K562 (cell line): ENCODE measurements around the gene DUSP28. TPM values are rescaled to one million over a fixed set of nuclear protein-coding genes. Genes with fewer than 3 reads are reported as not detected.
A peak's percentile ranks its signal among the peaks of the same experiment; 100 is the strongest.

Experiments
- ATAC-seq: fragments of 200-7000 bp; cut with Tn5 transposase; 3 replicates; pipeline ENCODE4 v1.9.1; 2020; ENCODE audit warnings: moderate library complexity
- BruUV-seq: library from RNA; stranded (reverse); fragments of 400-500 nt; replicated peaks from 2 replicates; lab custom pipeline; 2021; lab: Mats Ljungman, UMichigan
- CTCF ChIA-PET: fragments of 300-600 bp; formaldehyde crosslinking; extraction: SDS; loops from one replicate; lab custom pipeline; 2021; ENCODE audit warnings: low intra/inter-chr PET ratio; lab: Yijun Ruan, JAX
- POLR2A ChIA-PET: fragments of 300-600, 350-650 bp; sonication (Branson Sonifier 250); formaldehyde crosslinking; extraction: SDS; loops from one replicate; lab custom pipeline; 2021; ENCODE audit warnings: antibody characterized with exemption, inconsistent platforms; lab: Yijun Ruan, JAX
- DNase-seq, 4 experiments: peaks; one replicate each; pipeline versions ENCODE4 v3.0.0 to v3.0.0-alpha.2; 2011 to 2018; ENCODE audit warnings: low spot score in 3 of 4, mixed read lengths in 3 of 4; ENCODE audit errors: extremely low read depth in 1 of 4
- FAIRE-seq: peaks from 2 replicates; lab custom pipeline; 2011; peaks lifted over from hg19 to GRCh38; lab: Jason Lieb, UNC
- H2AFZ ChIP-seq: 2 replicates; pipeline ENCODE4 v1.6.0; 2011; ENCODE audit warnings: low read depth, low read length, control low read depth, inconsistent platforms
- H3K27ac ChIP-seq: fragments of 200-600 bp; 3 replicates; pipeline ENCODE4 v1.8.0; 2011; ENCODE audit warnings: low read depth, mild to moderate bottlenecking, control low read depth, inconsistent platforms, low read length, moderate library complexity, mixed read lengths; ENCODE audit errors: extremely low read depth
- H3K27me3 ChIP-seq, 2 experiments: fragments of 300-600 bp in 1 of 2; 2 replicates in 1 of 2; 3 replicates in 1 of 2; pipeline versions ENCODE4 v1.6.0 to v1.8.0; 2011; ENCODE audit warnings: inconsistent platforms in 2 of 2, low read length in 2 of 2, mild to moderate bottlenecking in 1 of 2, mixed read lengths in 1 of 2, moderate library complexity in 1 of 2; ENCODE audit not compliant: control insufficient read depth in 2 of 2, insufficient read depth in 2 of 2
- H3K36me3 ChIP-seq: fragments of 300-600 bp; 3 replicates; pipeline ENCODE4 v1.8.0; 2011; ENCODE audit warnings: mild to moderate bottlenecking, low read length, inconsistent platforms; ENCODE audit not compliant: control insufficient read depth, insufficient read depth
- H3K4me1 ChIP-seq, 2 experiments: fragments of 200-600 bp in 1 of 2; replicated peaks in 1 of 2; 2 replicates in 1 of 2; 3 replicates in 1 of 2; pipeline versions ENCODE4 v1.5.1 to v1.8.0; 2011; ENCODE audit warnings: inconsistent platforms in 2 of 2, low read length in 2 of 2, mild to moderate bottlenecking in 1 of 2, mixed read lengths in 1 of 2, moderate library complexity in 1 of 2; ENCODE audit not compliant: control insufficient read depth in 2 of 2, insufficient read depth in 2 of 2
- H3K4me2 ChIP-seq: 2 replicates; pipeline ENCODE4 v1.6.1; 2011; ENCODE audit warnings: low read length, control low read depth, inconsistent platforms, mixed read lengths; ENCODE audit not compliant: insufficient read depth
- H3K4me3 ChIP-seq: fragments of 200-600 bp; sonication (generic), shearing (Covaris generic); 2 replicates; pipeline ENCODE4 v1.5.1; 2016; ENCODE audit warnings: control low read depth, inconsistent platforms
- H3K79me2 ChIP-seq: fragments of 200-600 bp; 3 replicates; pipeline ENCODE4 v1.8.0; 2011; ENCODE audit warnings: low read length, inconsistent platforms; ENCODE audit not compliant: control insufficient read depth, insufficient read depth
- H3K9ac ChIP-seq, 2 experiments: 2 replicates each; pipeline versions ENCODE4 v1.6.0 to v1.6.1; 2011; ENCODE audit warnings: low read depth in 2 of 2, low read length in 2 of 2, control low read depth in 1 of 2, inconsistent platforms in 1 of 2, mild to moderate bottlenecking in 1 of 2, mixed read lengths in 1 of 2; ENCODE audit not compliant: insufficient read depth in 1 of 2
- H3K9me1 ChIP-seq: one replicate; pipeline ENCODE4 v1.6.0; 2011; ENCODE audit warnings: inconsistent platforms, mild to moderate bottlenecking, low read length, moderate library complexity; ENCODE audit not compliant: control insufficient read depth, insufficient read depth
- H3K9me3 ChIP-seq: replicated peaks from 2 replicates; pipeline ENCODE4 v1.5.1; 2011; ENCODE audit warnings: low read depth, low read length, inconsistent platforms; ENCODE audit not compliant: control insufficient read depth, insufficient read depth
- H4K20me1 ChIP-seq: replicated peaks from 2 replicates; pipeline ENCODE4 v1.6.1; 2011; ENCODE audit warnings: low read length, inconsistent platforms, mixed read lengths; ENCODE audit not compliant: control insufficient read depth, insufficient read depth
- BDP1 ChIP-seq: IDR thresholded peaks from 3 replicates; pipeline ENCODE4 v1.6.1; 2011; ENCODE audit not compliant: insufficient read length, insufficient read depth
- COPS2 ChIP-seq: fragments of 450-650 bp; conservative IDR thresholded peaks from 2 replicates; pipeline ENCODE4 v1.6.1; 2016; ENCODE audit warnings: mild to moderate bottlenecking, moderate library complexity
- DMBX1 ChIP-seq: fragments of 250-450 bp; sonication (Bioruptor Pico); IDR thresholded peaks from 2 replicates; pipeline ENCODE4 v1.8.0; 2022; ENCODE audit warnings: inconsistent platforms, mild to moderate bottlenecking, moderate library complexity, borderline replicate concordance
- KDM2B ChIP-seq: fragments of 250-450 bp; sonication (Bioruptor Pico); IDR thresholded peaks from 2 replicates; pipeline ENCODE4 v1.8.0; 2021; ENCODE audit warnings: mild to moderate bottlenecking, moderate library complexity
- KLF13 ChIP-seq: fragments of 450-650 bp; IDR thresholded peaks from 2 replicates; pipeline ENCODE4 v1.6.1; 2016; ENCODE audit warnings: missing genetic modification characterization, low read depth, mild to moderate bottlenecking, missing compliant biosample characterization, moderate library complexity, borderline replicate concordance
- WGBS: fragments of 100-300 bp; shearing (Covaris generic); methylation state at CpG from one replicate; pipeline ENCODE4 v1.1.6; 2016; ENCODE audit warnings: low coverage, mixed read lengths; ENCODE audit not compliant: insufficient coverage; ENCODE audit errors: missing lambda C conversion rate; 5-methylcytosine and 5-hydroxymethylcytosine counted together
- in situ Hi-C: fragments of 300-500 bp; cut with MboI; formaldehyde crosslinking; loops from 4 replicates; pipeline ENCODE4 v1.15.0; 2018; ENCODE audit warnings: inconsistent platforms, mixed read lengths
- intact Hi-C: fragments of 100-400 bp; cut with micrococcal nuclease; formaldehyde crosslinking; loops from 2 replicates; pipeline ENCODE4 v1.14.2; 2022
- polyA plus RNA-seq, 8 experiments: library from polyadenylated mRNA; depleted of rRNA in 4 of 8; stranded (reverse) in 5 of 8; unstranded in 3 of 8; fragments of >200 nt; fragmentation: Nextera tagmentation in 2 of 8; fragmentation: Illumina TruSeq in 1 of 8; extraction: Ambion mirVana in 2 of 8; extraction: Trizol in 1 of 8; gene quantifications; 2 replicates each; pipeline versions ENCODE4 v1.2.1 to v1.2.3, GENCODE V29; 2011 to 2014; ENCODE audit warnings: inconsistent platforms in 1 of 8, missing spikeins in 1 of 8
- total RNA-seq, 7 experiments: library from RNA; depleted of rRNA in 6 of 7; stranded (reverse); fragments of >200 nt in 6 of 7; fragmentation: Illumina TruSeq in 2 of 7; extraction: Trizol in 2 of 7; gene quantifications; 2 replicates each; pipeline versions ENCODE4 v1.2.1 to v1.2.3, GENCODE V29; 2011 to 2021; ENCODE audit warnings: low replicate concordance in 1 of 7
- TF ChIP-seq, protein P1 (sequence below): fragments of 450-650 bp; IDR thresholded peaks from one replicate; pipeline ENCODE4 v1.6.1; 2018; ENCODE audit warnings: mild to moderate bottlenecking, moderate library complexity; ENCODE audit not compliant: partially characterized antibody
- TF ChIP-seq, protein P2 (sequence below): sonication (generic); formaldehyde crosslinking; IDR thresholded peaks from 2 replicates; pipeline ENCODE4 v1.5.0; 2020; ENCODE audit warnings: missing genetic modification reagents
- TF ChIP-seq, protein P3 (sequence below): sonication (generic); formaldehyde crosslinking; IDR thresholded peaks from 2 replicates; pipeline ENCODE4 v1.8.1; 2023; ENCODE audit warnings: mild to moderate bottlenecking, missing genetic modification reagents
- TF ChIP-seq, protein P4 (sequence below): fragments of 250-450 bp; sonication (Bioruptor Pico); IDR thresholded peaks from 2 replicates; pipeline ENCODE4 v1.8.0; 2021; ENCODE audit warnings: moderate library complexity, mild to moderate bottlenecking, inconsistent platforms
- TF ChIP-seq, protein P5 (sequence below): fragments of 250-450 bp; sonication (Bioruptor Pico); IDR thresholded peaks from 2 replicates; pipeline ENCODE4 v1.4.0; 2020; ENCODE audit warnings: mild to moderate bottlenecking

Gene DUSP28
- total and polyA plus RNA-seq, 9 of the 15 experiments (the other 6 are each of a cell fraction or from before 2014, with no cell fraction given): 2.8 to 8.1 (median 4.2) TPM

DNA sequence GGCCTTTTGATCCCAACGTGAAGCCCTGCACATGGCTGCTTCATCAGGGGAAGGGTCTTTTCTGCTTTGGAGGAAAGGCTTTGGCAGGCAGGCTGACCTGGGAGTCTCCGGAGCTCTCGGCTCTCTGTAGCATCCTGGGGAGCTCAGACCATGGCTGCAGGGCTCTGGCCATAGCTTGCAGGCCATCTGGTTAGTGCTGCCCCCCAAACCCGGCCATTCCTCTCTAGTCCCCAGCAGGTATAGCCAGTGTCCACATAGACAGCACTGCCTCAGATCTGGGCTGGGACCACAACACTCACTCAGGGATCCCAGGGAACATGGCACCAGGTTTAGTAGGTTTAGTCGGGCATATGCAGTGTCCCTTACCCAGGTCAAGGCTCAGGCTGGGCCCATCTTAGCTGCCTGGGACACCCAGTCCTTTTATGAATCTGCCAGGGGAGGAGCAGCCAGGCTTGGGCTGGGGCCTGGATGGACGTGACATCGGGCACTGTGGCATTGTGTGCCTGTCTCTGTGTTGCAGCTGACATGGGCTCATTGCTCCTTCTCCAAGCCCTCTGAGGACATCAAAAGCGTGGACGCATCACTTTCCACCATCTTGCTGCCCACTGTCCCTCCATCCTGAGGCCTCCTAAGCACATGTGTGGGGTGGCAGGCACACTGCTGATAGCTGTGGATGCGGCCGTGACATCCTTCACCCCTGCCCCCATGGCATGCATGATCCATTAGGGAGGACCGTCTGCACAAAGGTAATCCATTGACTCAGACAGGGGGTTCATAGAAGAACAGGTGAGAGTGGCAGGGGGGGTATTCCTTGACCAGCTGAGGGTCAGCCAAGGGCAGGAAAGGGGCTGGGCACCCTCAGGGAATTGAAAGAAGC lies 45.9 kb downstream of the DUSP28 start:
- no peaks in the 10 kb centered on the region for H3K9me3 ChIP-seq
- intact Hi-C loops (no loop called here), in situ Hi-C loops (no loop called here)
- H3K27me3 ChIP-seq: no peaks in the 10 kb centered on the region
- H3K36me3 ChIP-seq: no peaks in the 10 kb centered on the region
- DNase-seq: no peak
- no peaks in the 10 kb centered on the region for H4K20me1 ChIP-seq
- no peak overlapping the region for H3K4me2 ChIP-seq
- H3K9me1 ChIP-seq: no peaks in the 10 kb centered on the region
- peaks cover 4 to 29% of the 10 kb centered on the region in 2 experiments; a peak in 3 of 5 replicates for H3K4me1 ChIP-seq
- ChIA-PET CTCF (no interaction called here), POLR2A (no interaction called here)
- no peak overlapping the region for H3K4me3 ChIP-seq
- no peak for ATAC-seq
- H2AFZ ChIP-seq: no peak overlapping the region
- H3K9ac ChIP-seq: peak overlapping the region in 1 of 2 experiments; percentile 17; a peak in 1 of 4 replicates
- no TSS peak for BruUV-seq
- no peak for FAIRE-seq
- H3K79me2 ChIP-seq: no peaks in the 10 kb centered on the region
- no peak overlapping the region for H3K27ac ChIP-seq
- 60% methylated on average over 10 of the region's 12 CpGs for WGBS
- TF ChIP-seq, protein P1, sequence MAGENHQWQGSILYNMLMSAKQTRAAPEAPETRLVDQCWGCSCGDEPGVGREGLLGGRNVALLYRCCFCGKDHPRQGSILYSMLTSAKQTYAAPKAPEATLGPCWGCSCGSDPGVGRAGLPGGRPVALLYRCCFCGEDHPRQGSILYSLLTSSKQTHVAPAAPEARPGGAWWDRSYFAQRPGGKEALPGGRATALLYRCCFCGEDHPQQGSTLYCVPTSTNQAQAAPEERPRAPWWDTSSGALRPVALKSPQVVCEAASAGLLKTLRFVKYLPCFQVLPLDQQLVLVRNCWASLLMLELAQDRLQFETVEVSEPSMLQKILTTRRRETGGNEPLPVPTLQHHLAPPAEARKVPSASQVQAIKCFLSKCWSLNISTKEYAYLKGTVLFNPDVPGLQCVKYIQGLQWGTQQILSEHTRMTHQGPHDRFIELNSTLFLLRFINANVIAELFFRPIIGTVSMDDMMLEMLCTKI: no peak
- no peak for TF ChIP-seq BDP1
- TF ChIP-seq DMBX1 (CRISPR knock-in tag): no peak
- TF ChIP-seq, protein P2, sequence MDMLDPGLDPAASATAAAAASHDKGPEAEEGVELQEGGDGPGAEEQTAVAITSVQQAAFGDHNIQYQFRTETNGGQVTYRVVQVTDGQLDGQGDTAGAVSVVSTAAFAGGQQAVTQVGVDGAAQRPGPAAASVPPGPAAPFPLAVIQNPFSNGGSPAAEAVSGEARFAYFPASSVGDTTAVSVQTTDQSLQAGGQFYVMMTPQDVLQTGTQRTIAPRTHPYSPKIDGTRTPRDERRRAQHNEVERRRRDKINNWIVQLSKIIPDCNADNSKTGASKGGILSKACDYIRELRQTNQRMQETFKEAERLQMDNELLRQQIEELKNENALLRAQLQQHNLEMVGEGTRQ (CRISPR knock-in tag): no peak
- no peak for TF ChIP-seq KDM2B (CRISPR knock-in tag)
- TF ChIP-seq, protein P3, sequence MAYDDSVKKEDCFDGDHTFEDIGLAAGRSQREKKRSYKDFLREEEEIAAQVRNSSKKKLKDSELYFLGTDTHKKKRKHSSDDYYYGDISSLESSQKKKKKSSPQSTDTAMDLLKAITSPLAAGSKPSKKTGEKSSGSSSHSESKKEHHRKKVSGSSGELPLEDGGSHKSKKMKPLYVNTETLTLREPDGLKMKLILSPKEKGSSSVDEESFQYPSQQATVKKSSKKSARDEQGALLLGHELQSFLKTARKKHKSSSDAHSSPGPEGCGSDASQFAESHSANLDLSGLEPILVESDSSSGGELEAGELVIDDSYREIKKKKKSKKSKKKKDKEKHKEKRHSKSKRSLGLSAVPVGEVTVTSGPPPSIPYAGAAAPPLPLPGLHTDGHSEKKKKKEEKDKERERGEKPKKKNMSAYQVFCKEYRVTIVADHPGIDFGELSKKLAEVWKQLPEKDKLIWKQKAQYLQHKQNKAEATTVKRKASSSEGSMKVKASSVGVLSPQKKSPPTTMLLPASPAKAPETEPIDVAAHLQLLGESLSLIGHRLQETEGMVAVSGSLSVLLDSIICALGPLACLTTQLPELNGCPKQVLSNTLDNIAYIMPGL (CRISPR knock-in tag): no peak
- TF ChIP-seq, protein P4, sequence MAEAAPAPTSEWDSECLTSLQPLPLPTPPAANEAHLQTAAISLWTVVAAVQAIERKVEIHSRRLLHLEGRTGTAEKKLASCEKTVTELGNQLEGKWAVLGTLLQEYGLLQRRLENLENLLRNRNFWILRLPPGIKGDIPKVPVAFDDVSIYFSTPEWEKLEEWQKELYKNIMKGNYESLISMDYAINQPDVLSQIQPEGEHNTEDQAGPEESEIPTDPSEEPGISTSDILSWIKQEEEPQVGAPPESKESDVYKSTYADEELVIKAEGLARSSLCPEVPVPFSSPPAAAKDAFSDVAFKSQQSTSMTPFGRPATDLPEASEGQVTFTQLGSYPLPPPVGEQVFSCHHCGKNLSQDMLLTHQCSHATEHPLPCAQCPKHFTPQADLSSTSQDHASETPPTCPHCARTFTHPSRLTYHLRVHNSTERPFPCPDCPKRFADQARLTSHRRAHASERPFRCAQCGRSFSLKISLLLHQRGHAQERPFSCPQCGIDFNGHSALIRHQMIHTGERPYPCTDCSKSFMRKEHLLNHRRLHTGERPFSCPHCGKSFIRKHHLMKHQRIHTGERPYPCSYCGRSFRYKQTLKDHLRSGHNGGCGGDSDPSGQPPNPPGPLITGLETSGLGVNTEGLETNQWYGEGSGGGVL: no peak
- TF ChIP-seq, protein P5, sequence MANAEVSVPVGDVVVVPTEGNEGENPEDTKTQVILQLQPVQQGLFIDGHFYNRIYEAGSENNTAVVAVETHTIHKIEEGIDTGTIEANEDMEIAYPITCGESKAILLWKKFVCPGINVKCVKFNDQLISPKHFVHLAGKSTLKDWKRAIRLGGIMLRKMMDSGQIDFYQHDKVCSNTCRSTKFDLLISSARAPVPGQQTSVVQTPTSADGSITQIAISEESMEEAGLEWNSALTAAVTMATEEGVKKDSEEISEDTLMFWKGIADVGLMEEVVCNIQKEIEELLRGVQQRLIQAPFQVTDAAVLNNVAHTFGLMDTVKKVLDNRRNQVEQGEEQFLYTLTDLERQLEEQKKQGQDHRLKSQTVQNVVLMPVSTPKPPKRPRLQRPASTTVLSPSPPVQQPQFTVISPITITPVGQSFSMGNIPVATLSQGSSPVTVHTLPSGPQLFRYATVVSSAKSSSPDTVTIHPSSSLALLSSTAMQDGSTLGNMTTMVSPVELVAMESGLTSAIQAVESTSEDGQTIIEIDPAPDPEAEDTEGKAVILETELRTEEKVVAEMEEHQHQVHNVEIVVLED (CRISPR knock-in tag): no peak
- TF ChIP-seq COPS2: no peak
- TF ChIP-seq KLF13 (tag): no peak
